GM12878 (cell line): Measurements from ENCODE around the gene SGCD. TPM values are rescaled to one million over a fixed set of nuclear protein-coding genes. Genes with fewer than 3 reads are reported as not detected.

Experiments used
- ATAC-seq: fragments of 200-7000 bp; cut with Tn5 transposase; 3 replicates; pipeline ENCODE4 v1.9.1; 2020; ENCODE audit warnings: mild to moderate bottlenecking, moderate library complexity
- BruUV-seq: library from RNA; stranded (reverse); fragments of 400-500 nt; replicated peaks from 2 replicates; lab custom pipeline; 2021; lab: Mats Ljungman, UMichigan
- CTCF ChIA-PET: fragments of 300-600 bp; sonication (Branson Sonifier 250); formaldehyde crosslinking; extraction: SDS; loops from one replicate; lab custom pipeline; 2021; ENCODE audit warnings: inconsistent platforms; lab: Yijun Ruan, JAX
- POLR2A ChIA-PET: fragments of 350-600 bp; formaldehyde crosslinking; extraction: SDS; loops from one replicate; lab custom pipeline; 2021; ENCODE audit warnings: inconsistent platforms; lab: Charles Lee
- RAD21 ChIA-PET: fragments of 300-600 bp; sonication (Branson Sonifier 250); formaldehyde crosslinking; loops from one replicate; lab custom pipeline; 2023; ENCODE audit warnings: antibody characterized with exemption; ENCODE audit not compliant: unreplicated experiment; lab: Charles Lee
- SMC1A ChIA-PET: fragments of 300-600 bp; sonication (Branson Sonifier 250); formaldehyde crosslinking; loops from one replicate; lab custom pipeline; 2023; ENCODE audit not compliant: unreplicated experiment, uncharacterized antibody; lab: Charles Lee
- DNase-seq: peaks from one replicate; pipeline ENCODE4 v3.0.0-alpha.2; 2011; ENCODE audit warnings: low read depth, low spot score
- FAIRE-seq: peaks from 3 replicates; lab custom pipeline; 2011; peaks lifted over from hg19 to GRCh38; lab: Jason Lieb, UNC
- H2AFZ ChIP-seq: 2 replicates; pipeline ENCODE4 v1.6.0; 2011; ENCODE audit warnings: low read depth, low read length, control low read depth; ENCODE audit not compliant: control insufficient read depth
- H3K27ac ChIP-seq: 2 replicates; pipeline ENCODE4 v1.5.1; 2011; ENCODE audit warnings: control low read depth; ENCODE audit not compliant: control insufficient read depth, insufficient read depth
- H3K27me3 ChIP-seq, 2 experiments: replicated peaks in 1 of 2; 2 replicates each; pipeline versions ENCODE4 v1.6.0 to v1.6.1; 2011; ENCODE audit warnings: low read length in 1 of 2; ENCODE audit not compliant: control insufficient read depth in 2 of 2, insufficient read depth in 2 of 2
- H3K36me3 ChIP-seq, 2 experiments: 2 replicates each; pipeline ENCODE4 v1.5.1; 2011; ENCODE audit warnings: low read length in 1 of 2; ENCODE audit not compliant: control insufficient read depth in 2 of 2, insufficient read depth in 2 of 2
- H3K4me1 ChIP-seq: 2 replicates; pipeline ENCODE4 v1.6.1; 2011; ENCODE audit warnings: mild to moderate bottlenecking, low read length, moderate library complexity, mixed read lengths; ENCODE audit not compliant: control insufficient read depth, insufficient read depth
- H3K4me2 ChIP-seq: 2 replicates; pipeline ENCODE4 v1.6.0; 2011; ENCODE audit warnings: control low read depth; ENCODE audit not compliant: control insufficient read depth, insufficient read depth
- H3K4me3 ChIP-seq: fragments of 200-600 bp; sonication (generic); 2 replicates; pipeline ENCODE4 v1.5.1; 2016
- H3K79me2 ChIP-seq: 2 replicates; pipeline ENCODE4 v1.6.0; 2011; ENCODE audit warnings: low read length; ENCODE audit not compliant: control insufficient read depth, insufficient read depth
- H3K9ac ChIP-seq: 2 replicates; pipeline ENCODE4 v1.8.0; 2011; ENCODE audit warnings: low read length, control low read depth, mixed read lengths; ENCODE audit not compliant: control insufficient read depth, insufficient read depth
- H3K9me3 ChIP-seq: replicated peaks from 3 replicates; pipeline ENCODE4 v1.5.1; 2011; ENCODE audit warnings: mild to moderate bottlenecking, low read length; ENCODE audit not compliant: control insufficient read depth, insufficient read depth
- H4K20me1 ChIP-seq: 2 replicates; pipeline ENCODE4 v1.6.0; 2011; ENCODE audit not compliant: control insufficient read depth, insufficient read depth
- ASH2L ChIP-seq: fragments of 300-600, 200-600 bp; sonication (generic); IDR thresholded peaks from 2 replicates; pipeline ENCODE4 v1.6.1; 2017; ENCODE audit warnings: low read depth, mild to moderate bottlenecking, borderline replicate concordance
- BCL11A ChIP-seq: IDR thresholded peaks from 2 replicates; pipeline ENCODE4 v1.6.1; 2011; ENCODE audit warnings: low read depth, low read length
- CREM ChIP-seq: IDR thresholded peaks from 2 replicates; pipeline ENCODE4 v1.6.1; 2014; ENCODE audit warnings: antibody characterized with exemption, low read depth
- DPF2 ChIP-seq: fragments of 450-650 bp; IDR thresholded peaks from 2 replicates; pipeline ENCODE4 v1.6.1; 2017; ENCODE audit warnings: mild to moderate bottlenecking
- EZH2 ChIP-seq: IDR thresholded peaks from 2 replicates; pipeline ENCODE4 v1.6.1; 2012; ENCODE audit warnings: low read depth, mild to moderate bottlenecking, control low read depth, inconsistent platforms, low read length, borderline replicate concordance; ENCODE audit not compliant: control insufficient read depth
- NR2C2 ChIP-seq: IDR thresholded peaks from 2 replicates; pipeline ENCODE4 v1.6.1; 2011; ENCODE audit warnings: borderline replicate concordance, low read depth; ENCODE audit not compliant: control insufficient read depth, insufficient read length
- SP1 ChIP-seq: IDR thresholded peaks from one replicate; pipeline ENCODE4 v1.6.1; 2011; ENCODE audit warnings: low read depth, low read length
- TCF3 ChIP-seq: IDR thresholded peaks from 2 replicates; pipeline ENCODE4 v1.6.1; 2012; ENCODE audit warnings: low read depth, mild to moderate bottlenecking, low read length, borderline replicate concordance; ENCODE audit not compliant: insufficient read depth
- ZNF274 ChIP-seq: IDR thresholded peaks from one replicate; pipeline ENCODE4 v1.8.0; 2011; ENCODE audit not compliant: insufficient read length, insufficient read depth
- WGBS: methylation state at CpG from one replicate; pipeline ENCODE4 v1.1.6; 2016; ENCODE audit warnings: low lambda C conversion rate; ENCODE audit not compliant: insufficient replicate concordance, insufficient coverage; ENCODE audit errors: missing lambda C conversion rate; 5-methylcytosine and 5-hydroxymethylcytosine counted together
- in situ Hi-C: fragments of 300-500 bp; cut with MboI; formaldehyde crosslinking; loops from 9 replicates; pipeline ENCODE4 v1.14.3; 2018; ENCODE audit warnings: mixed read lengths
- intact Hi-C: fragments of 100-400 bp; cut with micrococcal nuclease; formaldehyde crosslinking; loops from one replicate; pipeline ENCODE4 v1.14.2; 2022; ENCODE audit not compliant: unreplicated experiment
- polyA plus RNA-seq, 11 experiments: library from polyadenylated mRNA; depleted of rRNA in 4 of 11; unstranded in 6 of 11; stranded (reverse) in 5 of 11; fragments of >200 nt; fragmentation: Nextera tagmentation in 4 of 11; fragmentation: Illumina TruSeq in 1 of 11; extraction: Ambion mirVana in 4 of 11; extraction: Trizol in 1 of 11; gene quantifications; 1 replicate in 1 of 11; 2 replicates in 10 of 11; pipeline versions ENCODE4 v1.2.1 to v1.2.3, GENCODE V29; 2011 to 2016; ENCODE audit warnings: inconsistent platforms in 2 of 11, missing spikeins in 2 of 11, low read depth in 1 of 11
- total RNA-seq, 4 experiments: library from RNA; depleted of rRNA in 3 of 4; stranded (reverse); fragments of >200 nt in 3 of 4; fragmentation: Illumina TruSeq in 1 of 4; extraction: Trizol in 1 of 4; gene quantifications; 2 replicates each; pipeline versions ENCODE4 v1.2.1 to v1.2.3, GENCODE V29; 2013 to 2021
- TF ChIP-seq, protein P1 (sequence below): IDR thresholded peaks from 2 replicates; pipeline ENCODE4 v1.6.1; 2011; ENCODE audit warnings: low read depth, mild to moderate bottlenecking, low read length, moderate library complexity, borderline replicate concordance; ENCODE audit errors: extremely low read depth
- TF ChIP-seq, protein P2 (sequence below): fragments of 450-650 bp; IDR thresholded peaks from 2 replicates; pipeline ENCODE4 v1.6.1; 2018; ENCODE audit warnings: mild to moderate bottlenecking, low read depth, moderate library complexity; ENCODE audit not compliant: partially characterized antibody

Gene SGCD
- total and polyA plus RNA-seq, 10 of the 15 experiments (the other 5 are each of a cell fraction or from before 2014, with no cell fraction given) = 0.06 TPM; not detected in 9

DNA sequence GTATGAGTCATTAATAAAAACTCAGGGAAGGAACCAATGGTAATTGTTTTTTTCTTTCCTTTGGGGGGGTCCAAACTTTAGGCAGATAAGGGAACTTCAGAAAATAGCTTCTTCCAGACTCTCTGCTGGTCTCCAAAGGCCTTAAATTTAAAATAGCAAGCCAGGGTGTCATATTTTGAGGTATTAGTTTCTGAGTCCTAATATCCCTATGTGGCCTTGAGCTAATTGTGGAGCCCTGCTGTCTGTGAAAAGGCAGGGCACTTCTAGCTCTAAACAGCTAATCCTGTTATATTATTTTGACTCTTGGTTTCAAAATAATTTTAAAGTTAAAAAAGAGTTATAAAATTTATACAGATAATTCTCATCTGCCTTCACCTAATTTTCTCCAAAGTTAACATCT lies 327.5 kb downstream of the SGCD start:
- FAIRE-seq (no peak), ATAC-seq (no peak), DNase-seq (no peak)
- Histone ChIP-seq H3K36me3 (no peaks in the 10 kb centered on the region), H4K20me1 (no peaks in the 10 kb centered on the region), H3K27ac (no peak overlapping the region), H3K27me3 (no peaks in the 10 kb centered on the region), H3K9me3 (no peaks in the 10 kb centered on the region), H3K9ac (no peak overlapping the region), H3K4me3 (no peak overlapping the region), H3K79me2 (no peaks in the 10 kb centered on the region), H3K4me2 (no peak overlapping the region), H3K4me1 (no peaks in the 10 kb centered on the region), H2AFZ (no peak overlapping the region)
- ChIA-PET CTCF (no interaction called here), POLR2A (no interaction called here), RAD21 (no interaction called here), SMC1A (no interaction called here)
- no TSS peak for BruUV-seq
- in situ Hi-C loops (no loop called here), intact Hi-C loops (no loop called here)
- TF ChIP-seq EZH2 (no peak), CREM (no peak), NR2C2 (no peak)

DNA sequence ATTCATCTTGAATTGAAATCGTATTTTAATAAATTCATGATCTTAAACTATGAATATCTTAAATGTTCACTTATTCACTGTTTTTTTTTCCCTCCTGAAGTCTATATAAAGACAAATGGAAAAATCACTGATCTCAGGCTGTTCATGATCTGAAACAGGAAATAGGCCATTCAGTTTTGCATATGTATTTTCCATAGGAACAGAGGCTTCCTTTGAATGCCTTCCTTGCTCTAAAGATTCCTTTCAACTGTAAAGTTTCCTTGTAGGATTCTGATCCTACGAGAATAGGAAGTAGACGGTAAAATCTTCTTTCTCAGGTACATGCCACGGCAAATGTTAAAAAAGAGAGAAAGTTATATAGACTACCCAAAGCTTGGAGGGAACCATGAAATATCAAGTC lies 328.8 kb downstream of the SGCD start:
- Histone ChIP-seq H4K20me1 (no peaks in the 10 kb centered on the region), H3K27ac (no peak overlapping the region), H3K4me3 (no peak overlapping the region), H3K36me3 (no peaks in the 10 kb centered on the region), H3K9me3 (no peaks in the 10 kb centered on the region), H3K27me3 (no peaks in the 10 kb centered on the region), H3K9ac (no peak overlapping the region), H3K4me1 (no peaks in the 10 kb centered on the region), H3K4me2 (no peak overlapping the region), H2AFZ (no peak overlapping the region), H3K79me2 (no peaks in the 10 kb centered on the region)
- TF ChIP-seq SP1 (no peak), DPF2 (no peak), TCF3 (no peak), CREM (no peak), ASH2L (no peak), ZNF274 (no peak), BCL11A (no peak)
- TF ChIP-seq, protein P1, sequence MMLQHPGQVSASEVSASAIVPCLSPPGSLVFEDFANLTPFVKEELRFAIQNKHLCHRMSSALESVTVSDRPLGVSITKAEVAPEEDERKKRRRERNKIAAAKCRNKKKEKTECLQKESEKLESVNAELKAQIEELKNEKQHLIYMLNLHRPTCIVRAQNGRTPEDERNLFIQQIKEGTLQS = no peak
- TF ChIP-seq, protein P2, sequence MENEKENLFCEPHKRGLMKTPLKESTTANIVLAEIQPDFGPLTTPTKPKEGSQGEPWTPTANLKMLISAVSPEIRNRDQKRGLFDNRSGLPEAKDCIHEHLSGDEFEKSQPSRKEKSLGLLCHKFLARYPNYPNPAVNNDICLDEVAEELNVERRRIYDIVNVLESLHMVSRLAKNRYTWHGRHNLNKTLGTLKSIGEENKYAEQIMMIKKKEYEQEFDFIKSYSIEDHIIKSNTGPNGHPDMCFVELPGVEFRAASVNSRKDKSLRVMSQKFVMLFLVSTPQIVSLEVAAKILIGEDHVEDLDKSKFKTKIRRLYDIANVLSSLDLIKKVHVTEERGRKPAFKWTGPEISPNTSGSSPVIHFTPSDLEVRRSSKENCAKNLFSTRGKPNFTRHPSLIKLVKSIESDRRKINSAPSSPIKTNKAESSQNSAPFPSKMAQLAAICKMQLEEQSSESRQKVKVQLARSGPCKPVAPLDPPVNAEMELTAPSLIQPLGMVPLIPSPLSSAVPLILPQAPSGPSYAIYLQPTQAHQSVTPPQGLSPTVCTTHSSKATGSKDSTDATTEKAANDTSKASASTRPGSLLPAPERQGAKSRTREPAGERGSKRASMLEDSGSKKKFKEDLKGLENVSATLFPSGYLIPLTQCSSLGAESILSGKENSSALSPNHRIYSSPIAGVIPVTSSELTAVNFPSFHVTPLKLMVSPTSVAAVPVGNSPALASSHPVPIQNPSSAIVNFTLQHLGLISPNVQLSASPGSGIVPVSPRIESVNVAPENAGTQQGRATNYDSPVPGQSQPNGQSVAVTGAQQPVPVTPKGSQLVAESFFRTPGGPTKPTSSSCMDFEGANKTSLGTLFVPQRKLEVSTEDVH = no peak
- DNase-seq = no peak
- FAIRE-seq = no peak
- 58% methylated on average over 4 of the region's 4 CpGs for WGBS
- no peak for ATAC-seq
- RAD21 ChIA-PET = no interaction called here
- CTCF ChIA-PET = no interaction called here
- in situ Hi-C loops = no loop called here
- SMC1A ChIA-PET = interaction anchor here (0.7 to 1.2 kb wide), 2 partner anchors 9 to 266 kb away, joined by 3 read pairs; no protein-coding TSS in a partner anchor
- POLR2A ChIA-PET = no interaction called here
- intact Hi-C loops = no loop called here
- BruUV-seq = no TSS peak
